H1 (cell line): ENCODE measurements around the gene PAAF1. TPM values are rescaled to one million over a fixed set of nuclear protein-coding genes. Genes with fewer than 3 reads are reported as not detected.

ENCODE experiments used
- CTCF ChIA-PET: fragments of 300-600 bp; sonication (Branson Sonifier 250); formaldehyde crosslinking; loops from one replicate; lab custom pipeline; 2021; ENCODE audit not compliant: partially characterized antibody; lab: Charles Lee
- POLR2A ChIA-PET: fragments of 300-600 bp; sonication (Branson Sonifier 250); formaldehyde crosslinking; loops from one replicate; lab custom pipeline; 2021; ENCODE audit warnings: inconsistent platforms; ENCODE audit not compliant: partially characterized antibody; lab: Charles Lee
- DNase-seq, 2 experiments: peaks; one replicate each; pipeline versions ENCODE4 v3.0.0 to v3.0.0-alpha.2; 2010 to 2022; ENCODE audit warnings: low spot score in 2 of 2, low read depth in 1 of 2, mixed read lengths in 1 of 2
- FAIRE-seq: peaks from 2 replicates; lab custom pipeline; 2011; peaks lifted over from hg19 to GRCh38; lab: Jason Lieb, UNC
- H2AFZ ChIP-seq: 2 replicates; pipeline ENCODE4 v1.8.1; 2012; ENCODE audit warnings: low read length, inconsistent platforms
- H2AK5ac ChIP-seq: 2 replicates; pipeline ENCODE4 v1.6.1; 2013; ENCODE audit warnings: low read depth, low read length
- H2BK120ac ChIP-seq: replicated peaks from 2 replicates; pipeline ENCODE3; 2013; ENCODE audit warnings: low read depth, low read length, inconsistent platforms
- H2BK12ac ChIP-seq: 2 replicates; pipeline ENCODE4 v1.6.1; 2013; ENCODE audit warnings: low read depth, low read length
- H2BK15ac ChIP-seq: 2 replicates; pipeline ENCODE4 v1.6.1; 2013; ENCODE audit warnings: low read length
- H2BK20ac ChIP-seq: 2 replicates; pipeline ENCODE4 v1.6.1; 2013; ENCODE audit warnings: low read length
- H2BK5ac ChIP-seq: 2 replicates; pipeline ENCODE4 v1.6.1; 2013; ENCODE audit warnings: low read depth, low read length
- H3K14ac ChIP-seq: 2 replicates; pipeline ENCODE4 v1.6.1; 2013; ENCODE audit warnings: inconsistent platforms; ENCODE audit not compliant: insufficient read length
- H3K18ac ChIP-seq: 2 replicates; pipeline ENCODE4 v1.6.1; 2013; ENCODE audit warnings: low read length; ENCODE audit errors: extremely low read depth
- H3K23ac ChIP-seq: 2 replicates; pipeline ENCODE4 v1.6.1; 2013; ENCODE audit warnings: inconsistent platforms; ENCODE audit not compliant: insufficient read length
- H3K23me2 ChIP-seq: 2 replicates; pipeline ENCODE4 v1.6.1; 2013; ENCODE audit warnings: low read depth, low read length
- H3K27ac ChIP-seq: 2 replicates; pipeline ENCODE4 v1.6.1; 2011; ENCODE audit warnings: low read depth, low read length, inconsistent platforms
- H3K27me3 ChIP-seq, 4 experiments: replicated peaks in 1 of 4; 1 replicate in 1 of 4; 2 replicates in 3 of 4; pipeline versions ENCODE4 v1.6.1 to v1.8.1; 2011 to 2013; ENCODE audit warnings: low read length in 3 of 4, mild to moderate bottlenecking in 3 of 4, inconsistent platforms in 2 of 4, mixed read lengths in 2 of 4, moderate library complexity in 1 of 4; ENCODE audit not compliant: control insufficient read depth in 3 of 4, insufficient read depth in 3 of 4; ENCODE audit errors: extremely low read depth in 1 of 4
- H3K36me3 ChIP-seq, 4 experiments: 2 replicates each; pipeline versions ENCODE4 v1.6.1 to v1.8.1; 2011 to 2013; ENCODE audit warnings: mild to moderate bottlenecking in 4 of 4, low read length in 3 of 4, moderate library complexity in 2 of 4, control low read depth in 1 of 4, inconsistent platforms in 1 of 4; ENCODE audit not compliant: insufficient read depth in 4 of 4, control insufficient read depth in 2 of 4
- H3K4ac ChIP-seq: replicated peaks from 2 replicates; pipeline ENCODE3; 2013; ENCODE audit warnings: low read length, low read depth, mixed read lengths, inconsistent platforms; ENCODE audit not compliant: insufficient read length
- H3K4me1 ChIP-seq, 4 experiments: replicated peaks in 1 of 4; 1 replicate in 1 of 4; 2 replicates in 3 of 4; pipeline versions ENCODE4 v1.6.1 to v1.8.1; 2011 to 2013; ENCODE audit warnings: low read length in 3 of 4, inconsistent platforms in 2 of 4, mixed read lengths in 1 of 4; ENCODE audit not compliant: insufficient read depth in 4 of 4, control insufficient read depth in 3 of 4
- H3K4me2 ChIP-seq, 2 experiments: 2 replicates each; pipeline versions ENCODE4 v1.6.1 to v1.8.1; 2011 to 2013; ENCODE audit warnings: low read depth in 2 of 2, low read length in 2 of 2, control low read depth in 1 of 2, inconsistent platforms in 1 of 2, mild to moderate bottlenecking in 1 of 2; ENCODE audit not compliant: insufficient read depth in 1 of 2
- H3K4me3 ChIP-seq, 4 experiments: fragments of 200-600, 300-600 bp in 1 of 4; sonication (generic), shearing (Covaris generic), sonication (Bioruptor Twin) in 1 of 4; 2 replicates each; pipeline versions ENCODE4 v1.5.1 to v1.8.1; 2011 to 2016; ENCODE audit warnings: low read length in 4 of 4, low read depth in 3 of 4, control low read depth in 2 of 4, inconsistent platforms in 2 of 4, mild to moderate bottlenecking in 2 of 4, mixed read lengths in 1 of 4, moderate library complexity in 1 of 4; ENCODE audit not compliant: insufficient read depth in 2 of 4; ENCODE audit errors: extremely low read depth in 1 of 4
- H3K56ac ChIP-seq: replicated peaks from 2 replicates; pipeline ENCODE3; 2013; ENCODE audit warnings: low read depth, mild to moderate bottlenecking, mixed read lengths, low read length, inconsistent platforms; ENCODE audit not compliant: insufficient read length
- H3K79me1 ChIP-seq: 2 replicates; pipeline ENCODE4 v1.6.1; 2013; ENCODE audit warnings: low read depth, low read length, control low read depth
- H3K79me2 ChIP-seq, 2 experiments: 2 replicates each; pipeline versions ENCODE4 v1.6.1 to v1.8.1; 2012 to 2013; ENCODE audit warnings: low read length in 2 of 2, mild to moderate bottlenecking in 2 of 2, inconsistent platforms in 1 of 2; ENCODE audit not compliant: insufficient read depth in 2 of 2, control insufficient read depth in 1 of 2
- H3K9ac ChIP-seq, 4 experiments: replicated peaks in 1 of 4; 1 replicate in 1 of 4; 2 replicates in 3 of 4; pipeline versions ENCODE4 v1.6.1 to v1.8.1; 2011 to 2013; ENCODE audit warnings: low read depth in 3 of 4, low read length in 3 of 4, control low read depth in 2 of 4, mild to moderate bottlenecking in 2 of 4, moderate library complexity in 2 of 4, inconsistent platforms in 1 of 4; ENCODE audit errors: extremely low read depth in 1 of 4
- H3K9me3 ChIP-seq, 2 experiments: 2 replicates each; pipeline versions ENCODE4 v1.6.1 to v1.8.1; 2012 to 2013; ENCODE audit warnings: mild to moderate bottlenecking in 2 of 2, moderate library complexity in 2 of 2, control low read depth in 1 of 2, inconsistent platforms in 1 of 2, low read depth in 1 of 2, low read length in 1 of 2, mixed read lengths in 1 of 2; ENCODE audit not compliant: insufficient read depth in 2 of 2
- H4K20me1 ChIP-seq, 2 experiments: replicated peaks in 1 of 2; 2 replicates each; pipeline versions ENCODE3 to v1.8.1; 2011 to 2013; ENCODE audit warnings: inconsistent platforms in 2 of 2, low read length in 2 of 2, mild to moderate bottlenecking in 1 of 2; ENCODE audit not compliant: insufficient read depth in 2 of 2, control insufficient read depth in 1 of 2
- H4K5ac ChIP-seq: 2 replicates; pipeline ENCODE4 v1.6.1; 2013; ENCODE audit warnings: low read length, low read depth, mixed read lengths, inconsistent platforms; ENCODE audit not compliant: insufficient read length
- H4K8ac ChIP-seq: 2 replicates; pipeline ENCODE4 v1.8.0; 2013; ENCODE audit warnings: mild to moderate bottlenecking, moderate library complexity, low read length, inconsistent platforms; ENCODE audit not compliant: insufficient read depth; ENCODE audit errors: extremely low read depth
- H4K91ac ChIP-seq: replicated peaks from 2 replicates; pipeline ENCODE3; 2013; ENCODE audit warnings: low read length, mixed read lengths, inconsistent platforms; ENCODE audit not compliant: insufficient read length
- BACH1 ChIP-seq: IDR thresholded peaks from 2 replicates; pipeline ENCODE4 v1.6.1; 2012; ENCODE audit warnings: low read length, improper control_type of control experiment
- BRCA1 ChIP-seq: IDR thresholded peaks from 2 replicates; pipeline ENCODE4 v1.6.1; 2012; ENCODE audit warnings: low read depth, low read length, improper control_type of control experiment
- CEBPB ChIP-seq: IDR thresholded peaks from 2 replicates; pipeline ENCODE4 v1.6.1; 2012; ENCODE audit warnings: low read depth, low read length
- JUND ChIP-seq: IDR thresholded peaks from 2 replicates; pipeline ENCODE4 v1.6.1; 2011; ENCODE audit warnings: mild to moderate bottlenecking, improper control_type of control experiment, low read length
- MAFK ChIP-seq: IDR thresholded peaks from 2 replicates; pipeline ENCODE4 v1.6.1; 2012; ENCODE audit warnings: low read depth, mild to moderate bottlenecking, improper control_type of control experiment, low read length
- NRF1 ChIP-seq: IDR thresholded peaks from 2 replicates; pipeline ENCODE4 v1.6.1; 2011; ENCODE audit warnings: mild to moderate bottlenecking, low read depth, low read length, improper control_type of control experiment
- RFX5 ChIP-seq: IDR thresholded peaks from 2 replicates; pipeline ENCODE4 v1.6.1; 2011; ENCODE audit warnings: low read depth, low read length, improper control_type of control experiment, borderline replicate concordance
- RXRA ChIP-seq: IDR thresholded peaks from 2 replicates; pipeline ENCODE4 v1.6.1; 2011; ENCODE audit warnings: low read depth, mild to moderate bottlenecking, low read length, moderate library complexity; ENCODE audit not compliant: insufficient read depth
- SAP30 ChIP-seq: fragments of 300-600 bp; sonication (generic); IDR thresholded peaks from 2 replicates; pipeline ENCODE4 v1.7.1; 2012; ENCODE audit warnings: low read length, moderate library complexity, mild to moderate bottlenecking, inconsistent platforms; ENCODE audit not compliant: insufficient read depth, insufficient replicate concordance
- SP2 ChIP-seq: IDR thresholded peaks from 2 replicates; pipeline ENCODE4 v1.6.1; 2012; ENCODE audit warnings: mild to moderate bottlenecking, low read length, inconsistent platforms
- TAF7 ChIP-seq: optimal IDR thresholded peaks from 2 replicates; pipeline ENCODE3; 2011; ENCODE audit warnings: low read depth, mild to moderate bottlenecking, inconsistent platforms, low read length, moderate library complexity, borderline replicate concordance
- WGBS, 2 experiments: shearing (Covaris generic) in 1 of 2; methylation state at CpG; one replicate each; pipeline versions ENCODE4 v1.1.6 to v1.1.7; 2013 to 2015; ENCODE audit warnings: low lambda C conversion rate in 2 of 2, mixed read lengths in 2 of 2, inconsistent platforms in 1 of 2, low coverage in 1 of 2, missing lambda C conversion rate in 1 of 2; ENCODE audit not compliant: insufficient replicate concordance in 2 of 2, insufficient coverage in 1 of 2, insufficient read length in 1 of 2; ENCODE audit errors: extremely low coverage in 1 of 2, missing lambda C conversion rate in 1 of 2; 5-methylcytosine and 5-hydroxymethylcytosine counted together
- polyA plus RNA-seq, 7 experiments: library from polyadenylated mRNA; depleted of rRNA in 3 of 7; stranded (reverse) in 5 of 7; unstranded in 2 of 7; fragments of >200 nt in 5 of 7; fragments of 200-250 nt in 2 of 7; gene quantifications; 1 replicate in 5 of 7; 2 replicates in 1 of 7; 4 replicates in 1 of 7; pipeline versions ENCODE4 v1.2.1 to v1.2.3, GENCODE V29; 2011 to 2013; ENCODE audit warnings: missing spikeins in 2 of 7, mixed read lengths in 2 of 7
- total RNA-seq: library from RNA; stranded (reverse); fragmentation: NEBNext Ultra II Directional; extraction: Animal tissue kit (Norgen Biotek cat#: 25700); gene quantifications from 2 replicates; pipeline ENCODE4 v1.2.1, GENCODE V29; 2021

The PAAF1 gene
- total and polyA plus RNA-seq, 2 of the 8 experiments (the other 6 are each of a cell fraction or from before 2014, with no cell fraction given), result 24.4 to 28.8 TPM

GRCh38 chr11:73902303-73902702 lies 25.5 kb downstream of the PAAF1 start:
- Histone ChIP-seq H3K56ac (no peak overlapping the region), H4K20me1 (no peaks in the 10 kb centered on the region), H3K4ac (no peak overlapping the region), H2BK15ac (no peak overlapping the region), H3K27me3 (no peaks in the 10 kb centered on the region), H4K8ac (no peak overlapping the region), H3K4me3 (no peak overlapping the region), H3K9ac (no peak overlapping the region), H2AK5ac (no peak overlapping the region), H3K4me2 (no peak overlapping the region), H3K79me2 (no peaks in the 10 kb centered on the region), H3K9me3 (peaks cover 0 to 6% of the 10 kb centered on the region in 2 experiments; a peak in 1 of 4 replicates), H3K27ac (no peak overlapping the region), H2AFZ (no peak overlapping the region), H3K18ac (no peak overlapping the region), H2BK120ac (no peak overlapping the region), H2BK12ac (no peak overlapping the region), H2BK20ac (no peak overlapping the region), H3K23ac (no peak overlapping the region), H2BK5ac (no peak overlapping the region), H3K36me3 (peaks cover 0 to 30% (median 4%) of the 10 kb centered on the region in 4 experiments; a peak in 4 of 8 replicates), H3K79me1 (no peaks in the 10 kb centered on the region), H4K91ac (no peak overlapping the region), H3K4me1 (no peaks in the 10 kb centered on the region), H3K14ac (no peak overlapping the region), H4K5ac (no peak overlapping the region), H3K23me2 (0 out of 2 replicates have a peak, but pooled peaks cover 2% of the 10 kb centered on the region)
- TF ChIP-seq MAFK, result 0 out of 2 replicates have a peak, but pooled peaks have one; percentile 26
- no peak for TF ChIP-seq NRF1
- no peak for TF ChIP-seq RFX5
- TF ChIP-seq BRCA1, result no peak
- no peak for TF ChIP-seq RXRA
- TF ChIP-seq CEBPB, result no peak
- TF ChIP-seq BACH1, result 0 out of 2 replicates have a peak, but pooled peaks have one; percentile 50
- TF ChIP-seq SP2, result no peak
- no peak for TF ChIP-seq SAP30
- no peak for TF ChIP-seq TAF7
- no peak for TF ChIP-seq JUND
- ChIA-PET POLR2A (interaction anchor here (1.3 kb wide), 1 partner anchor 45 kb away, joined by 3 read pairs; no protein-coding TSS in a partner anchor), CTCF (interaction anchor here (0.6 to 1.2 kb wide), 2 partner anchors 11 to 16 kb away, joined by 3 to 5 read pairs; no protein-coding TSS in a partner anchor)
- no peak for DNase-seq
- FAIRE-seq, result peak; percentile 71
- WGBS, 2 experiments, result 91% methylated on average over 1 of the region's 1 CpG; no CpG with 5 or more reads in 1 of the 2 experiments
